ENCODE data around the gene KLHDC4. TPM values are rescaled to one million over a fixed set of nuclear protein-coding genes. Genes with fewer than 3 reads are reported as not detected.

The KLHDC4 gene
- total and polyA plus RNA-seq, 2 experiments from 2014 or later: 23.0 to 41.1 TPM

GRCh38 chr16:87802670-87803069, 36.9 kb upstream of the KLHDC4 start (continued):
- TF ChIP-seq, protein P1, sequence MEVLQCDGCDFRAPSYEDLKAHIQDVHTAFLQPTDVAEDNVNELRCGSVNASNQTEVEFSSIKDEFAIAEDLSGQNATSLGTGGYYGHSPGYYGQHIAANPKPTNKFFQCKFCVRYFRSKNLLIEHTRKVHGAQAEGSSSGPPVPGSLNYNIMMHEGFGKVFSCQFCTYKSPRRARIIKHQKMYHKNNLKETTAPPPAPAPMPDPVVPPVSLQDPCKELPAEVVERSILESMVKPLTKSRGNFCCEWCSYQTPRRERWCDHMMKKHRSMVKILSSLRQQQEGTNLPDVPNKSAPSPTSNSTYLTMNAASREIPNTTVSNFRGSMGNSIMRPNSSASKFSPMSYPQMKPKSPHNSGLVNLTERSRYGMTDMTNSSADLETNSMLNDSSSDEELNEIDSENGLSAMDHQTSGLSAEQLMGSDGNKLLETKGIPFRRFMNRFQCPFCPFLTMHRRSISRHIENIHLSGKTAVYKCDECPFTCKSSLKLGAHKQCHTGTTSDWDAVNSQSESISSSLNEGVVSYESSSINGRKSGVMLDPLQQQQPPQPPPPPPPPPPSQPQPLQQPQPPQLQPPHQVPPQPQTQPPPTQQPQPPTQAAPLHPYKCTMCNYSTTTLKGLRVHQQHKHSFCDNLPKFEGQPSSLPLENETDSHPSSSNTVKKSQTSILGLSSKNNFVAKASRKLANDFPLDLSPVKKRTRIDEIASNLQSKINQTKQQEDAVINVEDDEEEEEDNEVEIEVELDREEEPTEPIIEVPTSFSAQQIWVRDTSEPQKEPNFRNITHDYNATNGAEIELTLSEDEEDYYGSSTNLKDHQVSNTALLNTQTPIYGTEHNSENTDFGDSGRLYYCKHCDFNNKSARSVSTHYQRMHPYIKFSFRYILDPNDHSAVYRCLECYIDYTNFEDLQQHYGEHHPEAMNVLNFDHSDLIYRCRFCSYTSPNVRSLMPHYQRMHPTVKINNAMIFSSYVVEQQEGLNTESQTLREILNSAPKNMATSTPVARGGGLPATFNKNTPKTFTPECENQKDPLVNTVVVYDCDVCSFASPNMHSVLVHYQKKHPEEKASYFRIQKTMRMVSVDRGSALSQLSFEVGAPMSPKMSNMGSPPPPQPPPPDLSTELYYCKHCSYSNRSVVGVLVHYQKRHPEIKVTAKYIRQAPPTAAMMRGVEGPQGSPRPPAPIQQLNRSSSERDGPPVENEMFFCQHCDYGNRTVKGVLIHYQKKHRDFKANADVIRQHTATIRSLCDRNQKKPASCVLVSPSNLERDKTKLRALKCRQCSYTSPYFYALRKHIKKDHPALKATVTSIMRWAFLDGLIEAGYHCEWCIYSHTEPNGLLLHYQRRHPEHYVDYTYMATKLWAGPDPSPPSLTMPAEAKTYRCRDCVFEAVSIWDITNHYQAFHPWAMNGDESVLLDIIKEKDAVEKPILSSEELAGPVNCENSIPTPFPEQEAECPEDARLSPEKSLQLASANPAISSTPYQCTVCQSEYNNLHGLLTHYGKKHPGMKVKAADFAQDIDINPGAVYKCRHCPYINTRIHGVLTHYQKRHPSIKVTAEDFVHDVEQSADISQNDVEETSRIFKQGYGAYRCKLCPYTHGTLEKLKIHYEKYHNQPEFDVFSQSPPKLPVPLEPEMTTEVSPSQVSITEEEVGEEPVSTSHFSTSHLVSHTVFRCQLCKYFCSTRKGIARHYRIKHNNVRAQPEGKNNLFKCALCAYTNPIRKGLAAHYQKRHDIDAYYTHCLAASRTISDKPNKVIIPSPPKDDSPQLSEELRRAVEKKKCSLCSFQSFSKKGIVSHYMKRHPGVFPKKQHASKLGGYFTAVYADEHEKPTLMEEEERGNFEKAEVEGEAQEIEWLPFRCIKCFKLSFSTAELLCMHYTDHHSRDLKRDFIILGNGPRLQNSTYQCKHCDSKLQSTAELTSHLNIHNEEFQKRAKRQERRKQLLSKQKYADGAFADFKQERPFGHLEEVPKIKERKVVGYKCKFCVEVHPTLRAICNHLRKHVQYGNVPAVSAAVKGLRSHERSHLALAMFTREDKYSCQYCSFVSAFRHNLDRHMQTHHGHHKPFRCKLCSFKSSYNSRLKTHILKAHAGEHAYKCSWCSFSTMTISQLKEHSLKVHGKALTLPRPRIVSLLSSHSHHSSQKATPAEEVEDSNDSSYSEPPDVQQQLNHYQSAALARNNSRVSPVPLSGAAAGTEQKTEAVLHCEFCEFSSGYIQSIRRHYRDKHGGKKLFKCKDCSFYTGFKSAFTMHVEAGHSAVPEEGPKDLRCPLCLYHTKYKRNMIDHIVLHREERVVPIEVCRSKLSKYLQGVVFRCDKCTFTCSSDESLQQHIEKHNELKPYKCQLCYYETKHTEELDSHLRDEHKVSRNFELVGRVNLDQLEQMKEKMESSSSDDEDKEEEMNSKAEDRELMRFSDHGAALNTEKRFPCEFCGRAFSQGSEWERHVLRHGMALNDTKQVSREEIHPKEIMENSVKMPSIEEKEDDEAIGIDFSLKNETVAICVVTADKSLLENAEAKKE (CRISPR knock-in tag; IDR thresholded peaks at IDR 0.05): no peak

DNA sequence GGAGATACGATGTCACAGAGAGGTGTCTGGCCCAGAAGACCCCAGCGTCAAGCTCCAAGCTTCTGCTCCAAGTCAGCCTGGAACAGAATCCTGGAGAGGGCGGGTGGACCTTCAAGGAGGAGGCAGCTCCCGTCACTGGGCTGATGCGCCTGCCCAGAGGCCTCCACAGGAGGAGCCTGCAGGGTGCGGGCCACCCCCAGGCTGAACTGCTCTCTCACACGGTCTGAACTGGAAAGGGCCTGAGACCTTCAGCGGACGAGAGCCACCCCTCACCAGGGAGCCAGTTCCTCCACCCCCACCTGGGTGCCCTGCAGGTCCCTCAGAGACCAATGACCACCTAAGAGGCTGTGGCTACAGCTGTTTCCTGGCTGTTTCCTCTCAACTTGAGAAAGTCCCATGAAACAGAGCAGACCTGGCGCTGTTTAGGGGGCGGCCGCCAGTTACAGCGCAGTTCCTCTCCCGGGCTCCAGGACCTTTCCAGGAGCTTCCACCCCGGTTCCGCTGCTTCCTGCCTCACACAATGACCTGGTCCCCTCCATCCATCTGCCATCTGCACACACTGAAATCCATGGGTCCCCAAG, 36.0 kb upstream of the KLHDC4 start:
- H3K4me1 Mint-ChIP-seq: peaks cover 6% of the 10 kb centered on the region
- ATAC-seq (no peak), DNase-seq (ENCODE audit: low spot score) (no peak)
- Histone ChIP-seq H3K27me3 (ENCODE audit: insufficient read depth) (no peaks in the 10 kb centered on the region), H3F3A (replicated peaks; ENCODE audit: low read depth) (no peaks in the 10 kb centered on the region), H3K4me2 (no peak overlapping the region), H4K20me1 (replicated peaks; ENCODE audit: insufficient read depth) (no peaks in the 10 kb centered on the region), H3K9me2 (ENCODE audit: insufficient read depth) (no peaks in the 10 kb centered on the region), H3K36me3 (ENCODE audit: insufficient read depth) (no peaks in the 10 kb centered on the region), H3K79me2 (replicated peaks; ENCODE audit: insufficient read depth) (no peaks in the 10 kb centered on the region), H3K27ac (ENCODE audit: low read depth) (no peak overlapping the region), H3K4me3 (no peak overlapping the region), H2AFZ (no peak overlapping the region), H3K4me1 (ENCODE audit: insufficient read depth) (peaks cover 2% of the 10 kb centered on the region; the same call in 1 of the 2 replicates)
- no peak overlapping the region for H3K4me3 Mint-ChIP-seq
- H3K36me3 Mint-ChIP-seq (ENCODE audit: low read depth): no peaks in the 10 kb centered on the region
- H3K9me3 Mint-ChIP-seq: peaks cover 3% of the 10 kb centered on the region; the same call in 1 of the 3 replicates
- H3K27ac Mint-ChIP-seq: no peak overlapping the region
- TF ChIP-seq EZH2 (IDR thresholded peaks at IDR 0.05; ENCODE audit: low read depth, unreplicated experiment) (no peak), REST (IDR thresholded peaks at IDR 0.05; ENCODE audit: unreplicated experiment) (no peak), CREB1 (CRISPR knock-in tag; IDR thresholded peaks at IDR 0.05; ENCODE audit: low read depth) (no peak), POLR2AphosphoS5 (IDR thresholded peaks at IDR 0.05; ENCODE audit: low read depth) (no peak)
- TF ChIP-seq, protein P1 (CRISPR knock-in tag; IDR thresholded peaks at IDR 0.05): no peak
- peaks cover 3% of the 10 kb centered on the region for H3K27me3 Mint-ChIP-seq (ENCODE audit: insufficient read depth, low read depth, poor library complexity)

Measured in GM23338 (cell line).